B cell (primary cell): Measurements from ENCODE around the gene SLC22A13. TPM values are rescaled to one million over a fixed set of nuclear protein-coding genes. Genes with fewer than 3 reads are reported as not detected.

Experiments
- ATAC-seq: fragments of 200-7000 bp; cut with Tn5 transposase; one replicate; pipeline ENCODE4 v1.10.0; 2021; ENCODE audit warnings: low read depth, mild to moderate bottlenecking, moderate number of reproducible peaks, moderate library complexity
- CTCF ChIA-PET: fragments of 350-600 bp; sonication (Branson Sonifier 250); formaldehyde crosslinking; loops from one replicate; lab custom pipeline; 2021; ENCODE audit warnings: antibody characterized with exemption, inconsistent platforms; lab: Charles Lee
- POLR2A ChIA-PET: fragments of 350-600 bp; sonication (Branson Sonifier 250); formaldehyde crosslinking; loops from one replicate; lab custom pipeline; 2021; ENCODE audit warnings: antibody characterized with exemption; lab: Charles Lee
- DNase-seq: peaks from one replicate; pipeline ENCODE4 v3.0.0; 2013
- H2AFZ ChIP-seq: 2 replicates; pipeline ENCODE4 v1.6.1; 2012; ENCODE audit warnings: mild to moderate bottlenecking, low read depth, low read length; ENCODE audit not compliant: insufficient read depth, poor library complexity, severe bottlenecking
- H3K27ac ChIP-seq, 2 donors: 1 replicate in 1 of 2; 2 replicates in 1 of 2; pipeline ENCODE4 v1.5.1; 2012 to 2013; ENCODE audit warnings: low read length in 2 of 2, mild to moderate bottlenecking in 2 of 2, moderate library complexity in 1 of 2
- H3K27me3 ChIP-seq, 4 experiments: fragments of 200-600 bp in 1 of 4; sonication (generic) in 1 of 4; replicated peaks in 1 of 4; 1 replicate in 2 of 4; 2 replicates in 2 of 4; pipeline versions ENCODE4 v1.6.1 to v1.7.0; 2013 to 2016; ENCODE audit warnings: low read length in 3 of 4, mild to moderate bottlenecking in 2 of 4, mixed read lengths in 1 of 4, moderate library complexity in 1 of 4; ENCODE audit not compliant: insufficient read depth in 4 of 4, control insufficient read depth in 3 of 4; ENCODE audit errors: control extremely low read depth in 1 of 4
- H3K36me3 ChIP-seq, 2 experiments: replicated peaks in 1 of 2; 1 replicate in 1 of 2; 2 replicates in 1 of 2; pipeline versions ENCODE4 v1.6.1 to v1.7.1; 2013; ENCODE audit warnings: low read length in 1 of 2; ENCODE audit not compliant: insufficient read depth in 2 of 2, control insufficient read depth in 1 of 2; ENCODE audit errors: control extremely low read depth in 1 of 2, extremely low read depth in 1 of 2
- H3K4me1 ChIP-seq, 2 donors: fragments of 200-600 bp in 1 of 2; sonication (generic) in 1 of 2; 1 replicate in 1 of 2; 2 replicates in 1 of 2; pipeline versions ENCODE4 v1.5.1 to v1.6.1; 2013 to 2017; ENCODE audit warnings: low read length in 2 of 2; ENCODE audit not compliant: control insufficient read depth in 2 of 2, insufficient read depth in 2 of 2
- H3K4me2 ChIP-seq: replicated peaks from 2 replicates; pipeline ENCODE3; 2012; ENCODE audit warnings: mild to moderate bottlenecking, low read depth, low read length; ENCODE audit not compliant: poor library complexity, severe bottlenecking
- H3K4me3 ChIP-seq, 5 experiments: fragments of 200-600 bp in 1 of 5; sonication (generic) in 1 of 5; 1 replicate in 3 of 5; 2 replicates in 2 of 5; pipeline versions ENCODE4 v1.5.1 to v1.7.0; 2011 to 2016; ENCODE audit warnings: low read length in 4 of 5, mild to moderate bottlenecking in 4 of 5, low read depth in 2 of 5, control low read depth in 1 of 5, moderate library complexity in 1 of 5; ENCODE audit not compliant: insufficient read depth in 1 of 5; ENCODE audit errors: control extremely low read depth in 1 of 5, extremely low read depth in 1 of 5
- H3K79me2 ChIP-seq: fragments of 200-600 bp; sonication (generic); one replicate; pipeline ENCODE4 v1.6.0; 2016; ENCODE audit warnings: low read length; ENCODE audit not compliant: control insufficient read depth, insufficient read depth
- H3K9ac ChIP-seq: fragments of 200-600 bp; sonication (generic); 2 replicates; pipeline ENCODE4 v1.6.1; 2017; ENCODE audit warnings: mild to moderate bottlenecking, low read length, moderate library complexity
- H3K9me3 ChIP-seq, 3 donors: one replicate each; pipeline versions ENCODE4 v1.6.1 to v1.7.1; 2013; ENCODE audit warnings: low read length in 2 of 3; ENCODE audit not compliant: control insufficient read depth in 2 of 3, insufficient read depth in 1 of 3; ENCODE audit errors: control extremely low read depth in 1 of 3
- H4K20me1 ChIP-seq: 2 replicates; pipeline ENCODE4 v1.6.0; 2012; ENCODE audit warnings: mild to moderate bottlenecking, low read length; ENCODE audit not compliant: insufficient read depth, control insufficient read depth, poor library complexity, severe bottlenecking
- H3K27ac Mint-ChIP-seq: one replicate; pipeline ENCODE4 v1.8.0; 2021; ENCODE audit warnings: mixed read lengths
- H3K27me3 Mint-ChIP-seq: one replicate; pipeline ENCODE4 v1.8.0; 2021; ENCODE audit warnings: mixed read lengths
- H3K4me1 Mint-ChIP-seq: one replicate; pipeline ENCODE4 v1.8.0; 2021; ENCODE audit warnings: mixed read lengths
- H3K4me3 Mint-ChIP-seq: one replicate; pipeline ENCODE4 v1.8.0; 2021; ENCODE audit warnings: mixed read lengths
- H3K9me3 Mint-ChIP-seq: one replicate; pipeline ENCODE4 v1.8.0; 2022; ENCODE audit warnings: mixed read lengths; ENCODE audit not compliant: insufficient read depth
- EZH2 ChIP-seq: IDR thresholded peaks from 2 replicates; pipeline ENCODE4 v1.6.1; 2012; ENCODE audit warnings: borderline replicate concordance, low read depth, mild to moderate bottlenecking, moderate library complexity, low read length; ENCODE audit not compliant: insufficient read depth, poor library complexity, severe bottlenecking
- WGBS: methylation state at CpG from one replicate; pipeline ENCODE4 v1.1.5; 2013; ENCODE audit warnings: missing lambda C conversion rate; ENCODE audit not compliant: insufficient coverage; 5-methylcytosine and 5-hydroxymethylcytosine counted together
- intact Hi-C: fragments of 100-400 bp; cut with micrococcal nuclease; formaldehyde crosslinking; loops from one replicate; pipeline ENCODE4 v1.10.0; 2022
- polyA plus RNA-seq: library from polyadenylated mRNA; depleted of rRNA; stranded (reverse); fragments of >200 nt; gene quantifications from 2 replicates; pipeline ENCODE4 v1.2.3, GENCODE V29; 2012
- total RNA-seq, 2 donors: library from RNA; stranded (reverse); fragments of 120-200 nt in 1 of 2; gene quantifications; 1 replicate in 1 of 2; 2 replicates in 1 of 2; pipeline versions ENCODE4 v1.2.3 to v1.2.4, GENCODE V29; 2013 to 2022
- TF ChIP-seq, protein P1 (sequence below): fragments of 200-600 bp; IDR thresholded peaks from one replicate; pipeline ENCODE4 v1.8.0; 2022; ENCODE audit warnings: antibody characterized with exemption, mild to moderate bottlenecking

Gene SLC22A13
- total and polyA plus RNA-seq, 2 donors (not counting 1 experiment from before 2014, with no cell fraction given): 0.31 to 0.91 TPM

DNA sequence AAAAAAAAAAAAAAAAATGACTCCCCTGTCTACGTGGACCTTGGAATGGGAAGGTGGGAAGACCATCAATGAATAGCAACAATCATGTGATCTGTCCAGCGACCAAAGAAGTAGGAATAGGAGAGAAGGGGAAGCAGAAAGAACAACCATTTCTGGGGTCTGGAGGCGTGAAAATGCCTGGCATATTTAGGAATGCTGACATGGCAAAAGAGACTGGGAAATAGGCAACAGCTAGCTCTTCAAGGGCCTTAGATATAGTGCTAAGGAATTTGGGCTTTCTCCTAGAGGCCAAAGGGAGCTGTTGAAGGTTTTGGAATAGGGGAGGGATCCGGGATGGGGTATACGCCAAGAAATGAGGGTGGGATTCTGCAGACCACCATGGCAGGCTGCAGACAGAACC is 5.9 kb downstream of the SLC22A13 start:
- Histone ChIP-seq H3K27ac (no peak overlapping the region), H3K9me3 (no peaks in the 10 kb centered on the region), H3K4me1 (peaks cover 20 to 28% of the 10 kb centered on the region in 2 donors), H3K9ac (no peak overlapping the region), H3K4me2 (no peak overlapping the region), H2AFZ (no peak overlapping the region), H3K36me3 (no peaks in the 10 kb centered on the region), H3K79me2 (no peaks in the 10 kb centered on the region), H4K20me1 (no peaks in the 10 kb centered on the region), H3K4me3 (no peak overlapping the region), H3K27me3 (no peaks in the 10 kb centered on the region)
- Mint-ChIP-seq H3K9me3 (no peaks in the 10 kb centered on the region), H3K4me1 (peaks cover 27% of the 10 kb centered on the region), H3K27ac (no peak overlapping the region), H3K27me3 (no peaks in the 10 kb centered on the region), H3K4me3 (no peak overlapping the region)
- ATAC-seq (no peak), DNase-seq (no peak)
- TF ChIP-seq, protein P1, sequence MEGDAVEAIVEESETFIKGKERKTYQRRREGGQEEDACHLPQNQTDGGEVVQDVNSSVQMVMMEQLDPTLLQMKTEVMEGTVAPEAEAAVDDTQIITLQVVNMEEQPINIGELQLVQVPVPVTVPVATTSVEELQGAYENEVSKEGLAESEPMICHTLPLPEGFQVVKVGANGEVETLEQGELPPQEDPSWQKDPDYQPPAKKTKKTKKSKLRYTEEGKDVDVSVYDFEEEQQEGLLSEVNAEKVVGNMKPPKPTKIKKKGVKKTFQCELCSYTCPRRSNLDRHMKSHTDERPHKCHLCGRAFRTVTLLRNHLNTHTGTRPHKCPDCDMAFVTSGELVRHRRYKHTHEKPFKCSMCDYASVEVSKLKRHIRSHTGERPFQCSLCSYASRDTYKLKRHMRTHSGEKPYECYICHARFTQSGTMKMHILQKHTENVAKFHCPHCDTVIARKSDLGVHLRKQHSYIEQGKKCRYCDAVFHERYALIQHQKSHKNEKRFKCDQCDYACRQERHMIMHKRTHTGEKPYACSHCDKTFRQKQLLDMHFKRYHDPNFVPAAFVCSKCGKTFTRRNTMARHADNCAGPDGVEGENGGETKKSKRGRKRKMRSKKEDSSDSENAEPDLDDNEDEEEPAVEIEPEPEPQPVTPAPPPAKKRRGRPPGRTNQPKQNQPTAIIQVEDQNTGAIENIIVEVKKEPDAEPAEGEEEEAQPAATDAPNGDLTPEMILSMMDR: no peak
- no peak for TF ChIP-seq EZH2
- ChIA-PET CTCF (no interaction called here), POLR2A (no interaction called here)
- intact Hi-C loops: no loop called here
- 96% methylated on average over 3 of the region's 5 CpGs for WGBS

GRCh38 chr3:38274864-38275649 is 9.4 kb downstream of the SLC22A13 start:
- Histone ChIP-seq H3K4me1 (peaks cover 0 to 7% of the 10 kb centered on the region in 2 donors), H3K27ac (no peak overlapping the region), H3K36me3 (no peaks in the 10 kb centered on the region), H3K4me3 (no peak overlapping the region), H3K79me2 (no peaks in the 10 kb centered on the region), H3K9ac (no peak overlapping the region), H3K4me2 (no peak overlapping the region), H3K27me3 (no peaks in the 10 kb centered on the region), H2AFZ (no peak overlapping the region), H4K20me1 (no peaks in the 10 kb centered on the region), H3K9me3 (no peaks in the 10 kb centered on the region)
- Mint-ChIP-seq H3K4me3 (no peak overlapping the region), H3K27me3 (no peaks in the 10 kb centered on the region), H3K9me3 (no peaks in the 10 kb centered on the region), H3K4me1 (peaks cover 9% of the 10 kb centered on the region), H3K27ac (no peak overlapping the region)
- ATAC-seq: no peak
- intact Hi-C loops: no loop called here
- ChIA-PET CTCF (no interaction called here), POLR2A (no interaction called here)
- TF ChIP-seq EZH2: no peak
- TF ChIP-seq, protein P1: no peak
- DNase-seq: no peak
- WGBS: 94% methylated on average over 21 of the region's 21 CpGs
